Activated T-helper 1 cell treated with Interleukin-2 at 50 U/mL for 16 hours (primary cell): Measurements from ENCODE around the gene XXYLT1.
"Not testable (repeated sequence)": the region's sequence is repeated elsewhere in the genome, so short reads cannot be mapped to it uniquely, and the experiment has no call there.

Experiments used
- DNase-seq: peaks from one replicate; pipeline ENCODE4 v3.0.0-alpha.2; 2020; ENCODE audit warnings: low read depth

XXYLT1 gene

GRCh38 chr3:195250473-195251251 lies 20.3 kb downstream of the XXYLT1 start:
- no peak for DNase-seq

GRCh38 chr3:195249858-195250464 lies 21.0 kb downstream of the XXYLT1 start:
- DNase-seq: no peak

GRCh38 chr3:195249057-195249770 lies 21.7 kb downstream of the XXYLT1 start:
- DNase-seq: no peak

- no peak for DNase-seq
Observed at GRCh38 chr3:195248281-195248680, 22.7 kb downstream of the XXYLT1 start.

- no peak for DNase-seq
Observed at GRCh38 chr3:195247863-195248189, 23.1 kb downstream of the XXYLT1 start.

GRCh38 chr3:195247086-195247862 lies 23.7 kb downstream of the XXYLT1 start:
- DNase-seq: no peak

- no peak for DNase-seq
Observed at GRCh38 chr3:195246581-195246995, 24.4 kb downstream of the XXYLT1 start.

- no peak for DNase-seq
Observed at GRCh38 chr3:195245531-195245951, 25.4 kb downstream of the XXYLT1 start.

- DNase-seq: no peak
Observed at GRCh38 chr3:195241592-195242355, 29.2 kb downstream of the XXYLT1 start.

GRCh38 chr3:195240939-195241338 lies 30.0 kb downstream of the XXYLT1 start:
- no peak for DNase-seq

- no peak for DNase-seq
Observed at GRCh38 chr3:195240171-195240701, 30.7 kb downstream of the XXYLT1 start.

GRCh38 chr3:195239121-195239520 lies 31.8 kb downstream of the XXYLT1 start:
- DNase-seq: no peak

GRCh38 chr3:195238586-195239118 lies 32.3 kb downstream of the XXYLT1 start:
- no peak for DNase-seq

GRCh38 chr3:195238081-195238571 lies 32.8 kb downstream of the XXYLT1 start:
- no peak for DNase-seq

- no peak for DNase-seq
Observed at GRCh38 chr3:195236801-195237570, 34.0 kb downstream of the XXYLT1 start.

GRCh38 chr3:195236076-195236798 lies 34.7 kb downstream of the XXYLT1 start:
- DNase-seq: no peak

- DNase-seq: no peak
Observed at GRCh38 chr3:195230244-195230643, 40.7 kb downstream of the XXYLT1 start.

- DNase-seq: not testable (repeated sequence)
Observed at GRCh38 chr3:195228886-195229285, 42.1 kb downstream of the XXYLT1 start.

- DNase-seq: no peak
Observed at GRCh38 chr3:195227871-195228270, 43.1 kb downstream of the XXYLT1 start.
